HG03039 (cell line): ENCODE measurements around the gene TOR1AIP1.
A peak's percentile ranks its signal among the peaks of the same experiment; 100 is the strongest.
"Not testable (repeated sequence)": the region's sequence is repeated elsewhere in the genome, so short reads cannot be mapped to it uniquely, and the experiment has no call there.

Source experiments
- ATAC-seq: cut with Tn5 transposase; IDR thresholded peaks from one replicate; pipeline ENCODE4 v1.9.1; 2021; ENCODE audit warnings: mild to moderate bottlenecking, moderate library complexity; ENCODE audit not compliant: unreplicated experiment

The TOR1AIP1 gene

GRCh38 chr1:179935909-179936496, 53.9 kb downstream of the TOR1AIP1 start:
- no peak for ATAC-seq

GRCh38 chr1:179937668-179938254, 55.7 kb downstream of the TOR1AIP1 start:
- no peak for ATAC-seq

- no peak for ATAC-seq
These were observed 56.7 kb downstream of the TOR1AIP1 start for GRCh38 chr1:179938752-179939151.

GRCh38 chr1:179939941-179940340, 57.9 kb downstream of the TOR1AIP1 start:
- ATAC-seq = no peak

- no peak for ATAC-seq
These were observed 59.4 kb downstream of the TOR1AIP1 start for GRCh38 chr1:179941454-179941853.

GRCh38 chr1:179950651-179951050, 68.6 kb downstream of the TOR1AIP1 start:
- ATAC-seq = no peak

- no peak for ATAC-seq
These were observed 69.5 kb downstream of the TOR1AIP1 start for GRCh38 chr1:179951383-179952144.

GRCh38 chr1:179952186-179952585, 70.1 kb downstream of the TOR1AIP1 start:
- no peak for ATAC-seq

- ATAC-seq = no peak
These were observed 71.9 kb downstream of the TOR1AIP1 start for GRCh38 chr1:179953974-179954492.

- peak; percentile 91 for ATAC-seq
These were observed 72.6 kb downstream of the TOR1AIP1 start, which contains the start of gene CEP350 for GRCh38 chr1:179954493-179955286. TSS of gene CEP350 (plus strand) at chr1:179954810. CDS start at chr1:179986182, 31,372 bp downstream.

- ATAC-seq = no peak
These were observed 73.2 kb downstream of the TOR1AIP1 start for GRCh38 chr1:179955287-179955680.

GRCh38 chr1:179955731-179956130, 73.6 kb downstream of the TOR1AIP1 start:
- ATAC-seq = no peak

- ATAC-seq = no peak
These were observed 76.3 kb downstream of the TOR1AIP1 start for GRCh38 chr1:179958359-179958758.

- ATAC-seq = not testable (repeated sequence)
These were observed 80.1 kb downstream of the TOR1AIP1 start for GRCh38 chr1:179962168-179962567.

GRCh38 chr1:179966551-179966950, 84.5 kb downstream of the TOR1AIP1 start:
- ATAC-seq = no peak

- ATAC-seq = no peak
These were observed 86.4 kb downstream of the TOR1AIP1 start for GRCh38 chr1:179968284-179968993.

- ATAC-seq = no peak
These were observed 87.2 kb downstream of the TOR1AIP1 start for GRCh38 chr1:179968994-179969919.
